ENCODE results near the gene C1orf53.

GRCh38 chr1:197922070-197922390, 19.6 kb downstream of the C1orf53 start:
- TF ChIP-seq CTCF (IDR thresholded peaks at IDR 0.05; ENCODE audit: insufficient read depth, low read length, poor library complexity, severe bottlenecking) (no peak), EZH2phosphoT487 (conservative IDR thresholded peaks at IDR 0.05; ENCODE audit: low read length) (no peak)

All from SU-DHL-6 (cell line).